ENCODE data around the gene KLF15. TPM values are rescaled to one million over a fixed set of nuclear protein-coding genes. Genes with fewer than 3 reads are reported as not detected.

Gene KLF15
- total RNA-seq, 1 donor from 2014 or later = 19.3 TPM

DNA sequence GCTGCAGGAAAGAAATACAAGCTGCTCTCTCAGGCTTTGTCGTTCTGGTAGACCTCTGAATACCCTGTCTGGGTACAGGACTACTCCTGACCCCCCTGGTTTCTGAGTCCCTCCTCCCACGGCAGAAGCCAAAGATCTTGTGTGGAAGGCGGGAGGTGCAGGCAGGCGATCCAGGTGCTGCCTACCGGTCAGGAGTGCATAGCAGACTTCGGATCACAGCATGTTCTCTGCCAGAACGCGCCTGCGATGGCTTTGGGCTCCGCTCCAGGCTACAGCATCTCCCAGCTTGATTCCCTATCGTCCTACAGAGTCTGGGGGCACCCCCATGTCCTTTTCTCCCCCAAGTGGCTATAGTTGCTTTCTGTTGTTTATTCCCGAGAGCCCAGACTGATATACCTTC, 35.0 kb upstream of the KLF15 start:
- no peaks in the 10 kb centered on the region for H3K36me3 Mint-ChIP-seq (ENCODE audit: low read depth)
- no peaks in the 10 kb centered on the region for H3K9me3 Mint-ChIP-seq
- TF ChIP-seq, protein P1, sequence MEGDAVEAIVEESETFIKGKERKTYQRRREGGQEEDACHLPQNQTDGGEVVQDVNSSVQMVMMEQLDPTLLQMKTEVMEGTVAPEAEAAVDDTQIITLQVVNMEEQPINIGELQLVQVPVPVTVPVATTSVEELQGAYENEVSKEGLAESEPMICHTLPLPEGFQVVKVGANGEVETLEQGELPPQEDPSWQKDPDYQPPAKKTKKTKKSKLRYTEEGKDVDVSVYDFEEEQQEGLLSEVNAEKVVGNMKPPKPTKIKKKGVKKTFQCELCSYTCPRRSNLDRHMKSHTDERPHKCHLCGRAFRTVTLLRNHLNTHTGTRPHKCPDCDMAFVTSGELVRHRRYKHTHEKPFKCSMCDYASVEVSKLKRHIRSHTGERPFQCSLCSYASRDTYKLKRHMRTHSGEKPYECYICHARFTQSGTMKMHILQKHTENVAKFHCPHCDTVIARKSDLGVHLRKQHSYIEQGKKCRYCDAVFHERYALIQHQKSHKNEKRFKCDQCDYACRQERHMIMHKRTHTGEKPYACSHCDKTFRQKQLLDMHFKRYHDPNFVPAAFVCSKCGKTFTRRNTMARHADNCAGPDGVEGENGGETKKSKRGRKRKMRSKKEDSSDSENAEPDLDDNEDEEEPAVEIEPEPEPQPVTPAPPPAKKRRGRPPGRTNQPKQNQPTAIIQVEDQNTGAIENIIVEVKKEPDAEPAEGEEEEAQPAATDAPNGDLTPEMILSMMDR (conservative IDR thresholded peaks at IDR 0.05) = no peak
- no peak for DNase-seq (ENCODE audit: low read depth, low spot score)
- peaks cover 17% of the 10 kb centered on the region for H3K27me3 Mint-ChIP-seq (ENCODE audit: low read depth)
- H3K4me3 Mint-ChIP-seq = no peak overlapping the region
- H3K27ac Mint-ChIP-seq (ENCODE audit: unreplicated experiment) = no peak overlapping the region
- H3K4me1 Mint-ChIP-seq = peaks cover 13% of the 10 kb centered on the region

DNA sequence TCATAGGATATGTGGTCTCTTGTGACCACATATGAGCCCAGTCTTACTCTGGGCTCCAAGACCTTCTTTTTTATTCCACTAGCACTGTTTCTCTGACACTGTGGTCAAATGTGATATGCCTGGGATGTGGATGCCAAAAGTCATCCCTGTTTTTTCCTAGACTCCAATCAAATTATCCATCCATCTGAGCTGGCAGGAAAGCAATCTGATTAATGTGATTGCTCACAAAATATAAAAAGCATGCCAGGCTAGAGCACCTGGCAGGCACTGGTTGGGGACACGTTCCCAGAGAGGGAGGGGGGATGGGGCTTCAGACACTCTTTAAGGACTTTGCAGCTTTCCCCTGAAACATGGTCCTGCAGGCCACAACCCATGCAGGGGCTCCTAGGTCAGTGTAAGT, 34.4 kb upstream of the KLF15 start:
- TF ChIP-seq, protein P1 (conservative IDR thresholded peaks at IDR 0.05) = no peak
- no peaks in the 10 kb centered on the region for H3K36me3 Mint-ChIP-seq (ENCODE audit: low read depth)
- H3K27me3 Mint-ChIP-seq (ENCODE audit: low read depth) = peaks cover 17% of the 10 kb centered on the region
- no peaks in the 10 kb centered on the region for H3K9me3 Mint-ChIP-seq
- peaks cover 13% of the 10 kb centered on the region for H3K4me1 Mint-ChIP-seq
- no peak overlapping the region for H3K4me3 Mint-ChIP-seq
- H3K27ac Mint-ChIP-seq (ENCODE audit: unreplicated experiment) = no peak overlapping the region
- no peak for DNase-seq (ENCODE audit: low read depth, low spot score)

DNA sequence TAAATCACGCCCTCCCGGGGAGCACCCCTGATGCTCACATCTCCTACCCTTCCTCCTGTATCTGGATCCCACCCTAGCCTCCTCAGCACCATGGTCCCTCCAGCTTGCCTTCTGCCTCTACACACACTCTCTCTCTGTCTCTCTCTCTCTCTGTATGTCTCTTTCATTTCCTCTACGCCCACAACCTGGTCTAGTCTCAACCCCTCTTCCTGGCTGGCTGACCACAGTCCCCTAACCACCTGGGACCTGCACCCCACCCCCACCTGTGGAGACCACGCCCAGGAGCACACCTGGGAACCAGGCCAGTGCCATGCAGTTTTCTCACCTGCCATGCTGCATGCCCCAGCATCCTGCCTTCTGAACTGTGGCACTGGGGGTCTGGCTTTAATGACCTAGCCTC, 33.5 kb upstream of the KLF15 start:
- no peaks in the 10 kb centered on the region for H3K36me3 Mint-ChIP-seq (ENCODE audit: low read depth)
- H3K27me3 Mint-ChIP-seq (ENCODE audit: low read depth) = peaks cover 17% of the 10 kb centered on the region
- H3K27ac Mint-ChIP-seq (ENCODE audit: unreplicated experiment) = no peak overlapping the region
- H3K4me3 Mint-ChIP-seq = no peak overlapping the region
- DNase-seq (ENCODE audit: low read depth, low spot score) = no peak
- peaks cover 13% of the 10 kb centered on the region for H3K4me1 Mint-ChIP-seq
- TF ChIP-seq, protein P1 (conservative IDR thresholded peaks at IDR 0.05) = no peak
- H3K9me3 Mint-ChIP-seq = no peaks in the 10 kb centered on the region

DNA sequence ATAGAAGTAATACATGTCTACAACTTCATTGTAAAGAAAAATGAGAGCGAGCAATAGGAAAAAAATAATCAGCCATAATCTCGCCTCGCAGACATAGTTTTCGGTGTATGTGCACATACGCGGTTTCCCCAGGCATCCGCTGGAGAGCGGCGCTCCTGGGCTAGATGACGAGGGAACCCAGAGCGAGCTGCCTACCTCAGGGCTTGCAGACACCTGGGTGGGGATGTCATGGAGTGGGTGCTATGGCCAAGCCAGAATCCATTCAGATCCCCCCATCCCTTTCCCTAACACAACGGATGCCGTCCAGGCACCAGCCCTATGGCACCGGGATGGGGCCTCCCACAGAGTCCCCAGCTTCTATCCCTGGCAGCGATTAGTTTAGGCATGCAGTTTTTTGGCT, 33.0 kb upstream of the KLF15 start:
- no peaks in the 10 kb centered on the region for H3K36me3 Mint-ChIP-seq (ENCODE audit: low read depth)
- peaks cover 11% of the 10 kb centered on the region for H3K4me1 Mint-ChIP-seq
- H3K27me3 Mint-ChIP-seq (ENCODE audit: low read depth) = peaks cover 17% of the 10 kb centered on the region
- TF ChIP-seq, protein P1 (conservative IDR thresholded peaks at IDR 0.05) = no peak
- H3K9me3 Mint-ChIP-seq = no peaks in the 10 kb centered on the region
- no peak overlapping the region for H3K4me3 Mint-ChIP-seq
- peak overlapping the region; percentile 12 for H3K27ac Mint-ChIP-seq (ENCODE audit: unreplicated experiment)
- DNase-seq (ENCODE audit: low read depth, low spot score) = no peak

DNA sequence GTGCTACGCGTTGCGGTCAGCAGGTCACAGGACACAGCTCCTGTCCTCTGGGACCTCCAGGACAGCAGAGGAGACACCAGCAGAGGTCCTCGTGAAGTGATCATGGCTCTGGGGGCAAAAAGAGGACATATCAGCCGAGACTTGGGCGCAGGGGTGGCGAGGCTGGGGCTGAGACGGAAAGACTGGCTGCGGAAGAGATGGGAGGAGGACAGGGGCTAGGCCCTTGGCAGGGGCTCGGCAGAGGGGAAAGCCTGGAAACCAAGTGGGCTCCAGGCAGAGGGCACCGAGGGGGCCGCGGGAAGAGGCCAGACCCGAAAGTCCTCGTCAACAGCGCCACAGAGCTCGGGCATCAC, 32.6 kb upstream of the KLF15 start:
- Mint-ChIP-seq H3K27me3 (ENCODE audit: low read depth) (peaks cover 17% of the 10 kb centered on the region), H3K4me3 (no peak overlapping the region), H3K36me3 (ENCODE audit: low read depth) (no peaks in the 10 kb centered on the region), H3K27ac (ENCODE audit: unreplicated experiment) (peak overlapping the region; percentile 12), H3K9me3 (no peaks in the 10 kb centered on the region), H3K4me1 (peaks cover 9% of the 10 kb centered on the region)
- TF ChIP-seq, protein P1 (conservative IDR thresholded peaks at IDR 0.05) = no peak
- no peak for DNase-seq (ENCODE audit: low read depth, low spot score)

Measured in neural crest cell (in vitro differentiated cells).